HG03460 (cell line): ENCODE data around the gene PSMD13.

ENCODE experiments used
- ATAC-seq: cut with Tn5 transposase; IDR thresholded peaks from one replicate; pipeline ENCODE4 v1.9.1; 2021; ENCODE audit not compliant: unreplicated experiment

PSMD13 gene

DNA sequence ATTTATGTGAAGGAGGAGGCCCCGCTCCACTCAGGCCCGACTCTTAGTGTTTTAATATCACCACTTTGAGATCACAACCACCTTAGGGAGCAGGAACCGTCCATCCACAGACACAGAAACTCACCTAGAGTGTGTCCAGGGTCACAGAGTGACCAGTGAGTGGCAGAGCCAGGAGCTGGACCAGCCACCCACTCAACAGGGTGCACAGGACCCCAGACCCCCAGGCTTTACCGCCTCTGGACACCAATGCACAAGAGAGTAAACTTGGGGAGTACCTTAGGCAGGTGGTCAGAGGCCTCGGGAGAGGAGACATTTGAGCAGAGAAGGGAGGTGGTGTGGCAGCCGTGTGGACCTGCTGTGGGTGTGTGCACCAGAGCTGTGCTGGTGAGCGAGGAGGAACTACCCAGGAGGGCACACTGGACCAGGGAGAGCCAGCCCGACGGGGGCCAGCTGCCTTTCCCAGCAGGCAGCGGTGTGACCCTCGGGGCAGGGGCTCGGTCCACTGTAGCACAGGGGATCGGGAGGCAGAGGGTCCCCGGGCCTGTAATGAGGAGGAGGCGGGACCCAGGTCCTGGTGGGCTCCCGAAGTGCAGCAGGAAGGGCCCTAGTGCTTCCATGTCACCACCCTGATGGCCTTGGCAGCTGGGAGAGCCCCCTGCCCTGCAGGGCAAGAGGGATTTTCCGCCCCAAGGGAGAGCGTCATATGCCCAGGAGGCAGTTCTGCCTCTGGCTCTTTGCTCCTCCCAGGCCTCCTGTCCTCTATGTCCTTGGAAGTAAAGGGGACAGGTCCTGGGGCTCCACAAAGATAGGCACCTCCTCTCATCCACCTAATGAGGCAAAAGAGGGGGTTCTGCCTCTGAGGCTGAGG lies 33.9 kb downstream of the PSMD13 start:
- no peak for ATAC-seq

DNA sequence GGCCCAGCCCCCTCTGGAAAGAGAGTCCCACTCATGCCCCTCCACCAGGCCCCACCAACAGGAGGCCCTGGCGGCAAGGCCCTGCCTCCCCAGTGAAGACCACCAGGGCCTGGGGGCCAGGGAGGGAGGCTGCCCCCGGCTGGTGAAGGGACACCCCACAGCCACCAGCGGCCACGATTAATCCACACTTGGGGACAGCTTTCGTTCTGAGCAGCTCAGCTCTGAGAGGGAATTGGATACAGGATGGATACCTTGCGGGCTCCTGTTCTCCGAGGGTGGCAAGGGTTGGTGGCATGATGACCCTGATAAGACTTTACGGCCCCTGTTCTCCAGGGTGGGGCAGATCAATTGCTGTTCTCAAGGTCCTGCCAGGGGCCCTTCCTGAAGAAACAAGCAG lies 34.5 kb downstream of the PSMD13 start:
- ATAC-seq: no peak

DNA sequence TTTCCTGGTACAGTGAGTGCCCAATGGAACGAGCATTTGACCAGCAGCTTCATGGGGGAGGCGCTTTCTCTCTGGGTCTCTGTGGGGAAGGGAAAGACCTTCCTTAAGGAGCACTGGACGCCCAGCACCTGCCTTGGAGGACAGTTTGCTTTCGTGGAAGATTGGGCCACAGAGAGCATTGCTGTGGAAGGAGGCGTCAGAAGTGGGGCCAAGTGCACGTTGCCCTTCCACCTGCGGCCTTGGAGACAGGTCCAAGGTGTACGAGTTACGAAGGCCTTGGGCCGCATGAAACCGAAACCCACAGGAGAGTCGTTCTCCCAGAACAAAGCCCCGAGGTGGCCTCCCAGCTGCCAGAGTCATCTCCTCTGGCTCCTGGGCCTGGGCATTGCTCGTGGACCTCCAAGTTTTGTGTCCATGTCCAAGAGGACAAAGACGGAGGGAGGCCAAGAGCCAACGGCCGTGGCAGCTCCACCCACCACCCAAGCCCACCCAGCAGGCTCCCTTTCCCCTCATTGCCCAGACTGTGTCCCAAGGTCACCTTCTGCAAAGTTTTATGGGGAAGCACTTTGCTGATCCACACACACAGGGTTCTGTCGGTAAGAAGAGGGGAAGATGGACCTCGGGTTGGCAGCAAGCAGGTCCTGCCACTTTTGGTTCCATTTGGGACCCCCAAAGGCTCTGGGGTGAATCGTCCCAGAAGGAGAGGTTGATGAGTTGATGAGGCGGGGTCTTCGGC lies 35.6 kb downstream of the PSMD13 start:
- no peak for ATAC-seq

DNA sequence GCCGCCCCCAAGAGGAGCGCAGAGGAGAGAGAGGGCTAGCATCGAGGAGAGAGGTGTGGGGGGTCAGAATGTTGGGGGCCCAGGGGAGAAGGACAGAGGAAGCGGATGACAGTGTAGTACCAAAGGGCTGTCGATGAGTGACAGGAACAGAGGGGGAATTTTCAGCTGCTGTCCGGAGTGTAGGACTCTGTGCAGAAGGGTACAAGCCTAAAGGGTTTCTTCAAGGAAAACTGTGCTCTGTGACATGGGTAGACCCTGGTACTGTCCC lies 36.1 kb downstream of the PSMD13 start:
- no peak for ATAC-seq

DNA sequence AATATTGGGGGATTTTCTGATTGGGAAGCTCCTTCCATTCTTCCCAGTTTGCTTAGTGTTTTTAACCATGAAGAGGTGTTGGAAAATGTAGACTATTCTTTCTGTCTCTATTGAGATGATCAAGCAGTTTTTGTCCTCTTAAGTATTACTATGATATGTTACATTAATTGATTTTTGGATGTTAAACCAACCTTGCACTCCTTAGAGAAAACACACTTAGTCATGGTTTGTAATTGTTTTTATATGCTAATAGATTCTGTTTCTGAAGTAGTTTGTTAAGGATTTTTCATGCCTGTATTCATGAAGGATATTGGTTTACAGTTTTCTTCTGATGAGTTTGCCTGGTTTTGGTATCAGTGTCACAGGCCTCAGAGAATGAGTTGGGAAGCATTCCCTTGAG lies 39.4 kb downstream of the PSMD13 start:
- no peak for ATAC-seq

DNA sequence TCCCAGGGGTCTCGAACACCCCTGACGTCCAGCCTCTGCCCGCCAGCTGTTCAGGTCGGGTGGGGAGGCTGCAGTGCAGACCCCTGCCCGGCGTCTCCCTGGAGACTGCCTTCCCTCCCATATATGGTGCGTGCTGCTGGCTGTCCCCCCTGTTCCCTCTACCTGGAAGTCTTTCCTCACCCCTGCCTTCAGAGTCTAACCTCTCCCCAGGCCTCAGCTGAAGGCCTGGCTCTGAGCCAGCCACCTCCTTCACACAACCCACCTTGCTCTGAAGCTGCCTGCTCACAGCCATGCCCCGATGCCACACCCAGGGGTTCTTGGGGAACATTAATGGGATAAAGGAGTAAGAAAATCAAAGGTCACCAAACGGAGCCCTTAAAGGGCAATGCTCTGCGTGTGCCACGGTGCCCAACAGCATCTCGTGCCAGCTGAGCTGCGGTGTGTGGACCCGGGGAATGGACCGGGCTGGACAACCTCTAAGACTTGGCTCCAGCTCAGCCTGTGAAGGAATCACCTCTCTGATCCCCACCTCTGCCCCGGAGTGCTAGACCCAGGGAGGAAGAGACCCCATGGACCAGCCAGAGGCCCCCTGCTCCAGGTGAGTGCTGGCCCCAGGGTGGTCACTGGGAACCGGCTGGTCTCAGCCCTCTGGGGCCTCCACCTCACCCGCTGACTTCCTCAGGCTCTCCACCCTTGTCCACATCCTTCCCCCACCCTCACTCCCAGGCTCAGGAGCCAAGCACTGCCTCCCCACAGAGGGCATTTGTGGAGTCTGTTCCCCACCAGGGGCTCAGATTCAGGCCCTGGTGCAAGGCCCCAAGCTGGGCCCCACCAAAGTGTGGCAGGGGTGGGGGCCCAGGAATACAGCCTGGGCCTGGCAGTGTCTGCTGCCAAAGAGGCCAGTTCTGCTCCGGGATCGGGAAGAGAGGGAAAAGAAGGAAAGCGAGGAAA lies 41.5 kb downstream of the PSMD13 start, which contains the start of gene NLRP6:
Gene NLRP6 (plus strand): TSS at position 407 of the 951 bp plus-strand sequence. CDS start 163 bp downstream, at position 570.
- ATAC-seq: no peak

DNA sequence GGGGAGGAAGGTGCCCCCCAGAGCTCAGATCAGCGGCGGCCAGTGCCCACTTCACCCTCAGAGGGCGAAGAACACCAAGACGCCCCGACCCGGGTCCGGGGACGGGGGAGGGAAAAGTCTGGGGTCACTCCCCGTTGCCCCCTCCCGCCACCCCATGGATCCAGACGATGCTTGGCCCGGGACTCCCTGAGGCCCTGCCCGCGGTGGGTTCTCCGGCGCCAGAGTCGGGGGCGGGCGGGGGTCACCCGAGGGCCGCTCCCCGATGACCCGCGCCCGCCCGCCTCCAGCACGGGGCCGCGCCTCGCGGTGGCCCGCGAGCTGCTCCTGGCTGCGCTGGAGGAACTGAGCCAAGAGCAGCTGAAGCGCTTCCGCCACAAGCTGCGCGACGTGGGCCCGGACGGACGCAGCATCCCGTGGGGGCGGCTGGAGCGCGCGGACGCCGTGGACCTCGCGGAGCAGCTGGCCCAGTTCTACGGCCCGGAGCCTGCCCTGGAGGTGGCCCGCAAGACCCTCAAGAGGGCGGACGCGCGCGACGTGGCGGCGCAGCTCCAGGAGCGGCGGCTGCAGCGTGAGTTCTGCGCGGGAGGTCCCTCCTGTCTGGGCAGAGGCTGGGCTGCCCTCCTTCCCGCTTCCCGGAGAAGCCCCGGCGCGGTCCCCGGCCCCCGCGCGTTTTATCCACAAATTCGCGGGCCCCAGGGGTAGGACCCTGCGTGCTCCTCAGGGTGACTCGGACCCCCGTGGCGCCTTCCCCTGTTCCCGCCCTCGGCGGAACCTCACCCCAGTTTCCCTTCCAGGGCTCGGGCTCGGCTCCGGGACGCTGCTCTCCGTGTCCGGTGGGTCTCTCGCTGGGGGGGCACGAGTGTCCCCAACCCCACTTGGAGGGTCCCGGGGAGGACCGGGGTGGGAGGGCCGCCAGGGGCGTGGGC lies 42.5 kb downstream of the PSMD13 start:
- no peak for ATAC-seq

DNA sequence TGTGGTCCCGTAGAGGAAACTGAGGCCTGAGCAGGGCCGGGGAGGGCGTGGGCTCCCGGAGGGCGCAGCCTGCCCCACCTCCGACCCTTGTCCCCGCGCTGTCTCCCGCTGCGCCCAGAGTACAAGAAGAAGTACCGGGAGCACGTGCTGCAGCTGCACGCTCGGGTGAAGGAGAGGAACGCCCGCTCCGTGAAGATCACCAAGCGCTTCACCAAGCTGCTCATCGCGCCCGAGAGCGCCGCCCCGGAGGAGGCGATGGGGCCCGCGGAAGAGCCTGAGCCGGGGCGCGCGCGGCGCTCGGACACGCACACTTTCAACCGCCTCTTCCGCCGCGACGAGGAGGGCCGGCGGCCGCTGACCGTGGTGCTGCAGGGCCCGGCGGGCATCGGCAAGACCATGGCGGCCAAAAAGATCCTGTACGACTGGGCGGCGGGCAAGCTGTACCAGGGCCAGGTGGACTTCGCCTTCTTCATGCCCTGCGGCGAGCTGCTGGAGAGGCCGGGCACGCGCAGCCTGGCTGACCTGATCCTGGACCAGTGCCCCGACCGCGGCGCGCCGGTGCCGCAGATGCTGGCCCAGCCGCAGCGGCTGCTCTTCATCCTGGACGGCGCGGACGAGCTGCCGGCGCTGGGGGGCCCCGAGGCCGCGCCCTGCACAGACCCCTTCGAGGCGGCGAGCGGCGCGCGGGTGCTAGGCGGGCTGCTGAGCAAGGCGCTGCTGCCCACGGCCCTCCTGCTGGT lies 43.4 kb downstream of the PSMD13 start:
- no peak for ATAC-seq

DNA sequence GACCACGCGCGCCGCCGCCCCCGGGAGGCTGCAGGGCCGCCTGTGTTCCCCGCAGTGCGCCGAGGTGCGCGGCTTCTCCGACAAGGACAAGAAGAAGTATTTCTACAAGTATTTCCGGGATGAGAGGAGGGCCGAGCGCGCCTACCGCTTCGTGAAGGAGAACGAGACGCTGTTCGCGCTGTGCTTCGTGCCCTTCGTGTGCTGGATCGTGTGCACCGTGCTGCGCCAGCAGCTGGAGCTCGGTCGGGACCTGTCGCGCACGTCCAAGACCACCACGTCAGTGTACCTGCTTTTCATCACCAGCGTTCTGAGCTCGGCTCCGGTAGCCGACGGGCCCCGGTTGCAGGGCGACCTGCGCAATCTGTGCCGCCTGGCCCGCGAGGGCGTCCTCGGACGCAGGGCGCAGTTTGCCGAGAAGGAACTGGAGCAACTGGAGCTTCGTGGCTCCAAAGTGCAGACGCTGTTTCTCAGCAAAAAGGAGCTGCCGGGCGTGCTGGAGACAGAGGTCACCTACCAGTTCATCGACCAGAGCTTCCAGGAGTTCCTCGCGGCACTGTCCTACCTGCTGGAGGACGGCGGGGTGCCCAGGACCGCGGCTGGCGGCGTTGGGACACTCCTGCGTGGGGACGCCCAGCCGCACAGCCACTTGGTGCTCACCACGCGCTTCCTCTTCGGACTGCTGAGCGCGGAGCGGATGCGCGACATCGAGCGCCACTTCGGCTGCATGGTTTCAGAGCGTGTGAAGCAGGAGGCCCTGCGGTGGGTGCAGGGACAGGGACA lies 44.1 kb downstream of the PSMD13 start:
- no peak for ATAC-seq

DNA sequence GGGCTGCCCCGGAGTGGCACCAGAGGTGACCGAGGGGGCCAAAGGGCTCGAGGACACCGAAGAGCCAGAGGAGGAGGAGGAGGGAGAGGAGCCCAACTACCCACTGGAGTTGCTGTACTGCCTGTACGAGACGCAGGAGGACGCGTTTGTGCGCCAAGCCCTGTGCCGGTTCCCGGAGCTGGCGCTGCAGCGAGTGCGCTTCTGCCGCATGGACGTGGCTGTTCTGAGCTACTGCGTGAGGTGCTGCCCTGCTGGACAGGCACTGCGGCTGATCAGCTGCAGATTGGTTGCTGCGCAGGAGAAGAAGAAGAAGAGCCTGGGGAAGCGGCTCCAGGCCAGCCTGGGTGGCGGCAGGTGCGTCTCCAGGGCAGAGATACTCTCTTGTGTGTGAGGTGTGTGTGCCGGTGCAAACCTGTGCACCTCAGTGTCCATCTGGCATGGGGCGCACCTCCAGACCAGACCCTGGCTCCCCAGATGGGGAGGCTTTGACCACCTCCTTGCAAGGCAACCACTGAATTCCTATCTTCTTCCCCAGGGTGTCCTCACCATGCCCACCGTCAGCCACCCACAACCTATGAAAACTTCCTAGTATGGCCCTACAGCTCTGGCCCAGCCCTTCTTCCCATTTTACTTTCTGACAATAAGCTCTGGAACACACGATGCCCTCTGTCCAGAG lies 44.8 kb downstream of the PSMD13 start:
- no peak for ATAC-seq

DNA sequence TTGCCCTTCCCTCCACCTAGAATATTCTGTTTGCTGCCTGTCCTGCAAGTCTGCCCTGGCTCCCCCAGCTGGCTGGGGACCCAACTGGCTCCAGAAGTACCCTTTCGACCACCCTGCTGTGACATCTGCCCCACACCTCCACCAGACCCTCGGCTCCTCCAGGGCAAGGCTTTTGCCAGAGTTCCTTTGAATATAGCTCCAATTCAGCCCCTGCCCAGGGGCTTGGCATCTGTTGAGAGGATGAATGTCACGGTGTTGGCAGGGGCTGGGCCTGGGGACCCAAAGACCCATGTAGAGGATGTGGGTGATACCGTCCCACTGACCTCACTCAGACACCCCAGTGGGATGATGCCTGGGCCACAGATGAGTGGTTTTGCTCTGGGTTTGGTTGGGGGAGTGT lies 45.4 kb downstream of the PSMD13 start:
- no peak for ATAC-seq

DNA sequence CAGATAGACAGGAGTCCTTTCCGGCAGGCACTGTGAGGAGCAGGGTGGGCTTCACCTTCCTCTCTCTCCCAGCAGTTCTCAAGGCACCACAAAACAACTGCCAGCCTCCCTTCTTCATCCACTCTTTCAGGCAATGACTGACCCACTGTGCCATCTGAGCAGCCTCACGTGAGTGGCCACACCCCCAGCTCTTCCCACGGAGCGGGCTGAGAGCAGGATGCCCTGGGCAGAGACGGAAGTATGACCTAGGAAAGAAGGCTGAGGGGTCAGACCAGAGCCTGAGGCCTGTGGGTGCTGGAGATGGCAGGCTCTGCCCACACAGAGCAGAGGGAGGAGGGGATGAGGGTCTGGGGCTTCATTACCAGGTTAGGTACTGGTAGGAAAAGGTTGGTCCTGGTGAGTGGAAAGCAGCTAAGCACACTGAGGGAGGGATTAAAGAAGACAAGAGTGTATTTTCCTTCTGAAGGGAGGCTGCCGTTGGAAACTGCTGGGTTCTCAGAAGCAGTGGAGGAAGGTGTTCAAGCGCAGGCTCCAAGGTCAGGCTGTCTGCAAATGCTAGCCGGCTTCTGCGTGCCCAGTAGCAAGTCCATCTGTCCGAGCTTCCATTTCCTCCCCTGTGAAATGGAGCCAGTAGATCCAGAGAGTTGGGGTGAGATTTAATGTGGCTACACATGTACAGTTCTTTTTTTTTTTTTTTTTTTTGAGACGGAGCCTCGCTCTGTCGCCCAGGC lies 46.0 kb downstream of the PSMD13 start:
- ATAC-seq: no peak

DNA sequence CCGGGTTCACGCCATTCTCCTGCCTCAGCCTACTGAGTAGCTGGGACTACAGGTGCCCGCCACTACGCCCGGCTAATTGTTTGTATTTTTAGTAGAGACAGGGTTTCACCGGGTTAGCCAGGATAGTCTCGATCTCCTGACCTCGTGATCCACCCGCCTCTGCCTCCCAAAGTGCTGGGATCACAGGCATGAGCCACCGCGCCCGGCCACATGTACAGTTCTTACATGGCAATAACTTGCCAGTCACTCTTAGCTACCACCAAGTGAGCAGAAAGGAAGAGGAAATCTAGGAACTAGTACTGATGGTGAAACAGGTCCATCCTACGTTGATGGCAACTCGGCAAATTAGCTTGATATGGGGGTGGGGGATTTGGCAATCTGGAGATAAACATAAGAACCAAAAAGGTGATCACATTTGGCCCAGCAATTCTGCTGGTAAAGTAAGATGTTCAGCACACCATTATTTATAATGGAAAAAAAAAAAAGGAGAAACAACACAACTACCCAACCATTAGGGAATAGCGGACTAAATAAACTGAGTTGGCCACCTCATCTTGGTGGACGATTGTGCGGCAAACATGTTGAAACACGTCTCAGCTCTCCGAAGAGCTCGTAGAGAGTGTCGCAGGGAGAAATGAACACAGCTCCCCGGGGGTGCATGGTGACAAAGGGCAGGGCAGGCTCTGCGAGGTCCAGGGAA lies 46.8 kb downstream of the PSMD13 start:
- ATAC-seq: no peak

DNA sequence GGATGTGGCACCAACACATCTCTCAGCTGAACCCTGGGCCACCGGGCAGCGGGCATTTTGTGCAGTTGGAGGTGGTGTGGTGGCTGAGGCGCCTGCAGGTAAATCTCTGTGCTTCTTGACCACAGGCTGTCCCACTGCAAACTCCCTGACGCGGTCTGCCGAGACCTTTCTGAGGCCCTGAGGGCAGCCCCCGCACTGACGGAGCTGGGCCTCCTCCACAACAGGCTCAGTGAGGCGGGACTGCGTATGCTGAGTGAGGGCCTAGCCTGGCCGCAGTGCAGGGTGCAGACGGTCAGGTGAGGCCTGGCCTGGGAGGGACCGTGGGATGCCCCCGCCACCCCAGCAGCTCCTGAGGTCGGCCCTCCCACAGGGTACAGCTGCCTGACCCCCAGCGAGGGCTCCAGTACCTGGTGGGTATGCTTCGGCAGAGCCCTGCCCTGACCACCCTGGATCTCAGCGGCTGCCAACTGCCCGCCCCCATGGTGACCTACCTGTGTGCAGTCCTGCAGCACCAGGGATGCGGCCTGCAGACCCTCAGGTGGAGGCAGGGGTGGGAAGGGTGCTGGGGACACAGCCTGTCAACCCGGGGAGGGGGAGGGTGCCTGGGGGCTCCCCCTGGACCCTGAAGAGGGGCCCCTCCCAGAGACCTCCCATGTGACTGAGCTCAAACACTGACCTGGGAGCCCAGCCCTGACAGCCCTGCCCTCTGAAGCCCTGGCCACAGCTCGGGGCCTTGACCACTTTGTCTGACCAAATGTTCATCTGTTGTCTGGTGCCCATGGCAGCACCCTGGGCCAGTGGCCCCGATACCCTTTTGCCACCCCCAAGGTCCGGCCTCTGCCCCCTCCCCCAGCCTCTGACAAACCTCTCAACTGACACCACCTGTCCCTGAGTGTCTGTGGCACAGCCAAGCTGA lies 47.6 kb downstream of the PSMD13 start:
- ATAC-seq: no peak

DNA sequence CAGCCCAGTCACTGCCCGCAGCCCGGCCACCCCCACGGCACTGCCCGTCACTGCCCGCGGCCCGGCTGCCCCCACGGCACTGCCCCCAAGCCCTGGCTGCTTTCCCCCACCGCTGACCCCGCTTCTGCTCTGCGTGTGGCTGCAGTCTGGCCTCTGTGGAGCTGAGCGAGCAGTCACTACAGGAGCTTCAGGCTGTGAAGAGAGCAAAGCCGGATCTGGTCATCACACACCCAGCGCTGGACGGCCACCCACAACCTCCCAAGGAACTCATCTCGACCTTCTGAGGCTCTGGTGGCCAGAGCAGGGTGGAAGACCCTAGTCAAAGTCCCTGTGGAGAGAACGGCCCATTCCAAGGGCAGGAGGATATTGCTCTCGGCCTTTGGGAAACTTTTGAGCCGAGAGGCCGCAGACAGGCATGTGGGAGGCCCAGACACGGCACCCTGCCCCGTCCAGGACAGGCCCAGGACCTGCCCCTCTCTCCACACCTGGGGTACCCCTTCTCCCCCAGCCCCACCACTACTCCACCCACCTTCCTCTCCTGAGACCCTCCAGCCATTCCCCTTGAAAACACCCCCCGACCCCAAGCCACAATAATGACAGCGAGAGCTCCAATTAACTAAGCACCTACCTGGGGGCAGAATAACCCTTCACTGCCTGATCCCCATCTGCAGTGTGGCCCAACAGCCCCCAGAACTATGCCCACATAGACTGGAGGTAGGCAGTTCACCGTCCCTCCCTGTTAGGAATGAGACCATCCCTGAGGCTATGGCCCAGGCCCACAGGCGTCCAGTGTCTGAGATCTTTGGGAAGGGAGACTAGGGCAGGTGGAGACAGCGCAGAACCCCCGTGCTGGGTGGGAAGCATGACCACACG lies 48.5 kb downstream of the PSMD13 start:
- ATAC-seq: no peak
